Activated CD4-positive, alpha-beta memory T cell treated with anti-CD3 and anti-CD28 coated beads for 36 hours (primary cell): ENCODE data around the gene MYO1G. TPM values are rescaled to one million over a fixed set of nuclear protein-coding genes. Genes with fewer than 3 reads are reported as not detected.
A peak's percentile ranks its signal among the peaks of the same experiment; 100 is the strongest.
"Not testable (repeated sequence)": the region's sequence is repeated elsewhere in the genome, so short reads cannot be mapped to it uniquely, and the experiment has no call there.

Source experiments
- CTCF ChIA-PET: fragments of 350-600 bp; sonication (Branson Sonifier 250); formaldehyde crosslinking; loops from one replicate; lab custom pipeline; 2021; ENCODE audit warnings: antibody characterized with exemption, inconsistent platforms; lab: Charles Lee
- POLR2A ChIA-PET: fragments of 350-600 bp; sonication (Branson Sonifier 250); formaldehyde crosslinking; loops from one replicate; lab custom pipeline; 2021; ENCODE audit warnings: antibody characterized with exemption; lab: Charles Lee
- DNase-seq: peaks from one replicate; pipeline ENCODE4 v3.0.0-alpha.2; 2020
- H3K27ac Mint-ChIP-seq: one replicate; pipeline ENCODE4 v1.8.0; 2021; ENCODE audit warnings: mixed read lengths
- H3K27me3 Mint-ChIP-seq: one replicate; pipeline ENCODE4 v1.8.0; 2021; ENCODE audit warnings: mixed read lengths
- H3K36me3 Mint-ChIP-seq: one replicate; pipeline ENCODE4 v1.8.0; 2021; ENCODE audit warnings: mixed read lengths
- H3K4me1 Mint-ChIP-seq: one replicate; pipeline ENCODE4 v1.8.0; 2021; ENCODE audit warnings: low read depth, mixed read lengths
- H3K4me3 Mint-ChIP-seq: one replicate; pipeline ENCODE4 v1.8.0; 2021; ENCODE audit warnings: mild to moderate bottlenecking, mixed read lengths
- H3K9me3 Mint-ChIP-seq: one replicate; pipeline ENCODE4 v1.8.0; 2021; ENCODE audit warnings: mixed read lengths
- intact Hi-C: fragments of 100-400 bp; cut with micrococcal nuclease; formaldehyde crosslinking; loops from one replicate; pipeline ENCODE4 v1.15.1; 2023
- total RNA-seq, 2 experiments: library from RNA; stranded (reverse); gene quantifications; one replicate each; pipeline ENCODE4 v1.2.3, GENCODE V29; 2021

MYO1G gene
- 100 to 1,000 TPM; 429 to 436 TPM for total RNA-seq

DNA sequence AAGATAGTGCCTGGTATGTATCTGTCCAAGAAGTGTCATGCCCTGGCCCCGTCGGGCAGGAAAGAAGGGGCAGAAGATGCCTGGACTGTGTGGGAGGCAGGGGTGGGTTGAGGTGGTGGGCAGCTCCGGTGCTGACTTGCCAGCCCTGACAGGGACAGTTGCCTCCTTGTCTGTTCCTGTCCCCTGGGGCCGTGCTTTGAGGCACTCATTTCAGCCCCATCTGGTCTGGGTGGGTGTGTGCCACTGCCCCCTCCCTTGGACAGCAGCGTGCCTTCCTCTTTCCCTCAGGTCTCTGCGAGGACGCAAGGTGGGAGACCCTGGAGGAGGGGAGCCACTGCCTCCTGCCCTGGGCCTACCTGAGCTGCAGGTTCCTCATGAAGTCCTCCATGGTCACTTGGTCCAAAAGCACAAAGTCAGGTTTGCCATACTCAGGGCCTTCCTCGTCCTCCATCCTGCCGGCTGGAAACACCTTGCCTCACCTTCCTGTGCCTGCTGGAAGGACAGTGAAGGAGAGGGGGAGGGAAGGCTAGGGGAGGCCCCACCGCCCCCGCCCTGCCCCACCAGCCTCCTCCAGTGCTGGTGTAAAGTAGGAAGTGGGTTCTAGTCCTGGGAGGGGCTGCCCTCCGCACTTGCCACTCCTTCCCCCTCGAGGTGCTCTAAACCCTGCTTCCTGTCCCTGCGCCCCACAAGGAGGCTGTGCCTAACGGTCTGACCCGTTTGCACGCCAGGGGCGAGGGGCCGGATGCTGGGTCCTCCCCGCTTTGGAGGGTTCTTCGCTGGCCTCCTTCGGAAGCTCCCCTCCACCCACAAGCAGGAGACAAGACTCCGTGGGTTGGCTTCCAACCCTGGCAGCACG lies at the start of gene MYO1G:
TSS of gene MYO1G (minus strand) at position 505 of the 856 bp plus-strand sequence. CDS start at position 451, 54 bp downstream.
- intact Hi-C loops = loop anchor here (1.0 to 5.0 kb wide), 5 partner anchors 21 to 361 kb away; partner anchors contain the start of gene PURB
- no peaks in the 10 kb centered on the region for H3K27me3 Mint-ChIP-seq
- peak; percentile 96 for DNase-seq
- H3K9me3 Mint-ChIP-seq = no peaks in the 10 kb centered on the region
- CTCF ChIA-PET = interaction anchor here (0.6 to 5.8 kb wide), 7 partner anchors 13 to 157 kb away, joined by 3 to 46 read pairs (median 4); partner anchors contain the start of gene CCM2
- POLR2A ChIA-PET = interaction anchor here (1.0 to 11.0 kb wide), 17 partner anchors 7 to 180 kb away, joined by 3 to 208 read pairs (median 7); partner anchors contain the start of genes CCM2, H2AZ2, PURB and TBRG4
- H3K27ac Mint-ChIP-seq = peak within 1 kb of the TSS; percentile 100
- H3K36me3 Mint-ChIP-seq = peaks cover 78% of the 10 kb centered on the region
- peak within 1 kb of the TSS; percentile 97 for H3K4me3 Mint-ChIP-seq
- peaks cover 72% of the 10 kb centered on the region for H3K4me1 Mint-ChIP-seq

DNA sequence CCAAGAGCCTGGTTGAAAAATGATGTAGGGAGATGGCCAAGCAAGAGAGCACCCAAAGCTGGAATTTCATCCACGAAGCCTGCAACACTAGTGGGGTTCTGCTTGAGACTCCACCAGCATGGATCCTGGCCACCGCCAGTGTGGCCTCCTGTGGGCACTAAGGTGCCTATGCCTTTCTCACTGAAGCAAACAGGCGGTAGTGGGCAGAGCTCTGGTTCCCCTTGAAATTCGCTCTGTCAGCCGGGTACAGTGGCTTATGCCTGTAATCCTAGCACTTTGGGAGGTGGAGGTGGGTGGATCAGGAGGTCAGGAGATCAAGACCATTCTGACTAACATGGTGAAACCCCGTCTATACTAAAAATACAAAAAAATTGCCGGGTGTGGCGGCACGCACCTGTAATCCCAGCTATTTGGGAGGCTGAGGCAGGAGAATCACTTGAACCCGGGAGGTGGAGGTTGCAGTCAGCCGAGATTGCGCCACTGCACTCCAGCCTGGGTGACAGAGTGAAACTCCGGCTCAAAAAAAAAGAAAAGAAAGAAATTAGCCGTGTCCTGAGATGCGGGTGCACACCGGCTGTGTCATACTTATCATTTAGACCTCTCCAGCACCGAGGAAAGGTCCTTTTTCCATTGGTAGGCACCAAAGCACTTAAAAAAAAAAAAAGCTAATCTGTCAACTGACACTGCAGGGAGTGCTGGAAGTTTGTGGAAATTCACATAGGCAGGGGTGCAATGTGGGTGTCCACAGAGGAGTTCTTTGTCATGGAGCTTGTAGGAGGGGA lies 49.5 kb upstream of the MYO1G start:
- H3K4me1 Mint-ChIP-seq = peaks cover 85% of the 10 kb centered on the region
- H3K4me3 Mint-ChIP-seq = peak overlapping the region; percentile 72
- peak; percentile 45 for DNase-seq
- CTCF ChIA-PET = interaction anchor here (0.7 to 1.7 kb wide), 8 partner anchors 9 to 255 kb away, joined by 3 to 9 read pairs (median 5); no protein-coding TSS in a partner anchor
- intact Hi-C loops = loop anchor here (1.0 to 10.0 kb wide), 3 partner anchors 8 to 394 kb away; no protein-coding TSS in a partner anchor
- no peaks in the 10 kb centered on the region for H3K27me3 Mint-ChIP-seq
- peak overlapping the region; percentile 82 for H3K27ac Mint-ChIP-seq
- H3K36me3 Mint-ChIP-seq = peaks cover 46% of the 10 kb centered on the region
- POLR2A ChIA-PET = interaction anchor here (0.6 to 4.8 kb wide), 8 partner anchors 8 to 114 kb away, joined by 3 to 30 read pairs (median 7); partner anchors contain the start of genes MYO1G and TBRG4
- H3K9me3 Mint-ChIP-seq = peaks cover 8% of the 10 kb centered on the region

DNA sequence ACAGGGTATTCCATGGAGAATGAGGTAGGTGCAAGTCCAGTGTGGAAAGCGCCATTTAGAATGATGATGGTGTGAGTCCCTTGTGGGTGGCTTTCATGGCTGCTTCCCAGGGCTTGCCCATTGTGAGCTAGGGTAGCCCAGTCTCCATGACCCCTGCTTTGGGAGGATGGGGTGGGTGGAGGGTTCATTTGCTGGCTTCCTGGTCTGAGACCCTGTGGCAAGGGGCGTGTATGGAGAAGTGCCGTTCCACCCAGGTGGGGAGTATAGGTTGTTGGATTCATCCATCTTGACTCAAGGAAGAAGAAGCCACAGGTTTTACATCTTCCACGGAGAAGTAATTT lies 48.9 kb upstream of the MYO1G start:
- H3K9me3 Mint-ChIP-seq = peaks cover 8% of the 10 kb centered on the region
- POLR2A ChIA-PET = interaction anchor here (0.8 to 4.8 kb wide), 7 partner anchors 9 to 84 kb away, joined by 3 to 30 read pairs (median 9); partner anchors contain the start of genes MYO1G and TBRG4
- H3K36me3 Mint-ChIP-seq = peaks cover 44% of the 10 kb centered on the region
- intact Hi-C loops = loop anchor here (1.0 to 10.0 kb wide), 6 partner anchors 9 to 393 kb away; no protein-coding TSS in a partner anchor
- DNase-seq = no peak
- H3K27ac Mint-ChIP-seq = peak overlapping the region; percentile 82
- peak overlapping the region; percentile 72 for H3K4me3 Mint-ChIP-seq
- CTCF ChIA-PET = interaction anchor here (0.7 to 1.7 kb wide), 7 partner anchors 9 to 108 kb away, joined by 3 to 9 read pairs (median 5); no protein-coding TSS in a partner anchor
- no peaks in the 10 kb centered on the region for H3K27me3 Mint-ChIP-seq
- peaks cover 83% of the 10 kb centered on the region for H3K4me1 Mint-ChIP-seq

DNA sequence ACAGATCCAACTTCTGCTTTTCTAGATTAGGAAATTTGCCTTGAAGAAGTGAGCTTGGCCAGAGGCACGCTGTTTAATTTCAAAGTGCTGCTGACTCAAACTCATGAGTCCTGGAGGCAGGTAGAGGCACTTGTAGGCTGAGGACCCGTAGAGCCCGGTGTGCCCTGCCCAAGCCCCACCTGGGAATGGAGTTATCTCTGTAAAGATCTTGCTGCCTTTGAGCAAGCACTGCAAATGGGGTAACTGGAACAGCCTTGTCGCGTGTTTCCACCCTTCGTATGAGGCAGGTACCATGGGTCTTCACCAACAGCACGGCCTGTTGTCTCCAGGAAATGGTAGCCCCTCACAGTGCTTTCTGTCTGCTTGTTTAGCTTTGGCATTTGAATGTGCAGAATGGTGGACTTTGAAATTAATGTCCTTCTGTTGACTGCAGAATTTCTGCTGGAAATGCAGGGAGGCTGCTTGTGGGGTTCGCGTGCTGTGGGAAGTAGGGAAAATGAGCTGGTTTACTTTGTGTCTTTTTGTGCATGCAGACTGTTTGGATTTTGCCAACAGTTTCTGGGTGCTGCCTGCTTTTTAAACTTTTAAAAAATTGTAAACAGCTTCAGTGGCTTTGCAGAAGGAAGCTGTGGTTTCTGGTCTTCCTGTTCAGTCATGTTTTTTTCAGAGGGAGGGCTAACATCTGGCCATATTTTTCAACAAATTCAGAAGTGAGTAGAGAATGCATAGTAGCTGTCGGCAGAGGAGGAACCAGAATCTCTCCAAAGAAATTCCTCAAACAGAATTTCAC lies 48.4 kb upstream of the MYO1G start:
- peak; percentile 30 for DNase-seq
- Mint-ChIP-seq H3K36me3 (peaks cover 44% of the 10 kb centered on the region), H3K27ac (peak overlapping the region; percentile 82), H3K9me3 (peaks cover 8% of the 10 kb centered on the region), H3K27me3 (no peaks in the 10 kb centered on the region), H3K4me1 (peaks cover 80% of the 10 kb centered on the region), H3K4me3 (peak overlapping the region; percentile 72)
- POLR2A ChIA-PET = interaction anchor here (0.8 to 4.8 kb wide), 7 partner anchors 10 to 85 kb away, joined by 3 to 30 read pairs (median 9); partner anchors contain the start of genes MYO1G and TBRG4
- intact Hi-C loops = loop anchor here (1.0 to 10.0 kb wide), 5 partner anchors 20 to 392 kb away; no protein-coding TSS in a partner anchor
- CTCF ChIA-PET = interaction anchor here (0.7 to 1.7 kb wide), 7 partner anchors 10 to 109 kb away, joined by 3 to 9 read pairs (median 5); no protein-coding TSS in a partner anchor

DNA sequence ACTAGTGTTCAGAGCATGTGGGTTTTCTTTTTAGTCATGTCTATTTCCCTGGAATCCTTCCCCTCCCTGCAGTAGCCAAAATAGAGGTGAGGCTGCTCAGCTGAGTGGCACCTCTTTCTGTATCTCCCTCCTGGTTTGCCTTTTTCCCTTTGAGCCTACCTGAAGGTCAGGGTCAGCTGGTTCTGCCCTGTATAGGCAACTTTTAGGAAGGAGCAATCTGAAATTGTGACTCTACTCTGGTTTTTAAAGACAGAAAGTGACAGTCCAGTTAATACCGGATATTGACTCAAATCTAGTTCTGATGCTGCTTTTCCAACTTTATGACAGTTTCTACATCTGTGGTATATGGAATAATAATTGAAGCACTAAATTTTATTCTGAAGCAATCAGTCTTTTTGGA lies 47.2 kb upstream of the MYO1G start:
- Mint-ChIP-seq H3K36me3 (peaks cover 47% of the 10 kb centered on the region), H3K9me3 (peaks cover 8% of the 10 kb centered on the region), H3K27ac (peak overlapping the region; percentile 79), H3K4me1 (peaks cover 80% of the 10 kb centered on the region), H3K4me3 (peak overlapping the region; percentile 9), H3K27me3 (no peaks in the 10 kb centered on the region)
- DNase-seq = peak; percentile 25
- intact Hi-C loops = loop anchor here (2.0 to 10.0 kb wide), 3 partner anchors 21 to 391 kb away; no protein-coding TSS in a partner anchor
- ChIA-PET CTCF (interaction anchor here (0.9 kb wide), 1 partner anchor 46 kb away, joined by 4 read pairs; no protein-coding TSS in a partner anchor), POLR2A (interaction anchor here (1.2 to 4.8 kb wide), 2 partner anchors 25 to 52 kb away, joined by 3 to 30 read pairs; no protein-coding TSS in a partner anchor)

DNA sequence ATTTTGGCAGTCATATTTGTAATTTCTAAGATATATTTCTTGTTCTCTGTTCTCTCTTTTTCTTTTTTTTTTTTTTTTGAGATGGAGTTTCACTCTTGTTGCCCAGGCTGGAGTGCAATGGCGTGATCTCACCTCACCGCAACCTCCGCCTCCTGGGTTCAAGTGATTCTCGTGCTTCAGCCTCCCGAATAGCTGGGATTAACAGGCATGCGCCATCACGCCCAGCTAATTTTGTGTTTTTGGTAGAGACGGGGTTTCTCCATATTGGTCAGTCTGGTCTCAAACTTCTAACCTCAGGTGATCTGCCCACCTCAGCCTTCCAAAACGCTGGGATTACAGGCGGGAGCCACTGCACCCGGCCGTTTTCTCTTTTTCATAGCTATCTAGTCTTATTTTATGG lies 46.7 kb upstream of the MYO1G start:
- Mint-ChIP-seq H3K4me1 (peaks cover 84% of the 10 kb centered on the region), H3K27ac (peak overlapping the region; percentile 79), H3K36me3 (peaks cover 47% of the 10 kb centered on the region), H3K4me3 (peak overlapping the region; percentile 9)
- not testable (repeated sequence) for H3K9me3 Mint-ChIP-seq, H3K27me3 Mint-ChIP-seq, DNase-seq
- intact Hi-C loops = loop anchor here (5.0 to 10.0 kb wide), 2 partner anchors 143 to 391 kb away; no protein-coding TSS in a partner anchor
- ChIA-PET CTCF (interaction anchor here (0.9 kb wide), 1 partner anchor 45 kb away, joined by 4 read pairs; no protein-coding TSS in a partner anchor), POLR2A (interaction anchor here (1.2 to 4.8 kb wide), 2 partner anchors 24 to 52 kb away, joined by 3 to 30 read pairs; no protein-coding TSS in a partner anchor)

DNA sequence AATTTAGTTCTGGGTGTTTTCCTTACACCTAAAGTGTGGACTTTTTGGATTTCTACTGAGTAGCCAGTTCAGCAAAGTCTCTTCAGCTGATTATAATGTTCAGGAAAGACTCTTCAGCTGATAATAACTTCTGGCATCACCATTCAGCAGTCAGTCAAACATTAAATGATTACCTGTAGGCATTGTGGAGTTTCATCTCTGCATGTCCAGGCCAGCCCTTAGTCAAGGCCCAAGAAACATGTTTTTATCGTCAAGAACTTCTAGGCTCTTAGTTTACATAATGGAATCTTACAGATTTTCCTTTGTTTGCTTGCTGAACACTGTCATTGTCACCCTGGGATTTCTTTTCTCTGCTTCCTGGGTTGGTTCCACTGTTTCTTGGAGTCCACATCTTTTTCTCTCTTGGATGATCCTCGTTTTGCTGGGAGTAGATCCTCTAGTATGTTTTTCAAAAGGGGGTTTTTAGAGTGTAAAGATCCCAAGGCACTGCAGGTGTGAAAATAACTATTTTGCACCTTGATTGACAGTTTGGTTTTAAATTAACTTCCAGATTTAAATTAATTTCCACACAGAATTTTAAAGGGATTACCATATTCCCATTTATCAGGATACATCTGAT lies 45.4 kb upstream of the MYO1G start:
- DNase-seq = no peak
- ChIA-PET POLR2A (interaction anchor here (1.0 to 1.1 kb wide), 3 partner anchors 12 to 32 kb away, joined by 3 to 4 read pairs (median 3); no protein-coding TSS in a partner anchor), CTCF (interaction anchor here (0.6 to 2.0 kb wide), 2 partner anchors 23 to 112 kb away, joined by 3 to 7 read pairs; no protein-coding TSS in a partner anchor)
- intact Hi-C loops = loop anchor here (10.0 kb wide), 1 partner anchor 389 kb away; no protein-coding TSS in a partner anchor
- peaks cover 77% of the 10 kb centered on the region for H3K4me1 Mint-ChIP-seq
- H3K27ac Mint-ChIP-seq = peak overlapping the region; percentile 2
- H3K9me3 Mint-ChIP-seq = peaks cover 8% of the 10 kb centered on the region
- no peak overlapping the region for H3K4me3 Mint-ChIP-seq
- no peaks in the 10 kb centered on the region for H3K27me3 Mint-ChIP-seq
- H3K36me3 Mint-ChIP-seq = peaks cover 42% of the 10 kb centered on the region

DNA sequence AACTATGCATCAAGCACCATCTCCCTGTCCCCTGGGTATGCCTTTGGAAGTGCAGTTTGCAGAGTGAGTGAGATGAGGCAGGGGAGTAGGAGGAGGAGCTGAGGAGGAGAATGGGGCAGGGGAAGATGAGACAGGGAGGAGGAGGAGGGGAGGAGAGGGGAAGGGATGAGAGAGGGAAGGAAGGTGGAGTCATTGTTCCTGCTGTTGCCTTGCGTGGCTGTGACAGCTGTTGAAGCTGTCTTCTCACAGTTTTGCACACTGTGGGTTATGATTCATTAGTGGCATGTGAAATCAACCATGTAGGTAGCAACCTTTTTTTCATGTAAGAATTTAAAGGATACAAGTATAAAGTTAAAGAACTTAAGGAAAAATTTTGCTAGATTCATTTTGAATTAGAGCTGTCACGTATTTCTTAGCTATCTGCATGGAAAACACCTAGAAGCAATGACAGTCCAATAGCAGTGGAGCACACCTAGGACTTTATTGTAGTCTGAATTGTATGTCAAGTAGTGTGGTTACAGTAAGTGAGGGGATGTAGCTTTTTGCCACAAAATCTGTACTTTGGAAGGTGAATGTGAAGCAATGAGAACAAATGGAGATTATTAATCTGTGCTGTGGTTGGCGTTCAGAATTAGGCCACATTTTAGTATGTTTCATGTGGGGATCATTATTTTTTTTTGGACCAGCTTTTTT lies 42.9 kb upstream of the MYO1G start:
- ChIA-PET CTCF (interaction anchor here (0.6 to 1.9 kb wide), 5 partner anchors 20 to 1567 kb away, joined by 3 to 9 read pairs (median 4); no protein-coding TSS in a partner anchor), POLR2A (interaction anchor here (0.9 to 1.0 kb wide), 2 partner anchors 20 to 43 kb away, joined by 3 read pairs; partner anchors contain the start of gene MYO1G)
- Mint-ChIP-seq H3K4me3 (no peak overlapping the region), H3K9me3 (peaks cover 8% of the 10 kb centered on the region), H3K36me3 (peaks cover 20% of the 10 kb centered on the region), H3K27me3 (no peaks in the 10 kb centered on the region), H3K4me1 (peaks cover 52% of the 10 kb centered on the region), H3K27ac (peak overlapping the region; percentile 72)
- DNase-seq = peak; percentile 44
- intact Hi-C loops = loop anchor here (10.0 kb wide), 1 partner anchor 387 kb away; no protein-coding TSS in a partner anchor

DNA sequence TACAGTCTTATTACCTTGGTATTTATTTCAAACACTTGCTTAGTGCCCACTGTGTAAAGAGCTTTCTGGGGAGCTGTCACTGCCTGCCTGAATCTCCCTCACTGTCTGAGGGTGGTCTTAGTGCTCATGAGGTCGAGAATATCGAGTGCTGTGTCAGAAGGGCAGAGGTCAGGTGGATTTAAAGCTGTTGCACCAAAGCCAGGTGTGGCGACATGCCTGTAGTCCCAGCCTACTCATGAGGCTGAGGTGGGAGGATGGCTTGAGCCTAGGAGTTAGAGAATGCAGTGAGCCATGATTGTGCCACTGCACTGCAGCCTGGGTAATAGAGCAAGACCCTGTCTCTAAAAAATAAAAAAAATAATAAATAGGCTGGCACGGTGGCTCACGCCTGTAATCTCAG lies 42.1 kb upstream of the MYO1G start:
- Mint-ChIP-seq H3K4me3 (no peak overlapping the region), H3K27me3 (no peaks in the 10 kb centered on the region), H3K27ac (no peak overlapping the region), H3K4me1 (peaks cover 46% of the 10 kb centered on the region), H3K9me3 (peaks cover 8% of the 10 kb centered on the region), H3K36me3 (peaks cover 21% of the 10 kb centered on the region)
- CTCF ChIA-PET = interaction anchor here (0.6 to 1.4 kb wide), 2 partner anchors 20 to 1566 kb away, joined by 4 read pairs; no protein-coding TSS in a partner anchor
- POLR2A ChIA-PET = interaction anchor here (0.6 to 1.0 kb wide), 3 partner anchors 15 to 42 kb away, joined by 3 read pairs; partner anchors contain the start of gene MYO1G
- no peak for DNase-seq
- intact Hi-C loops = loop anchor here (10.0 kb wide), 1 partner anchor 386 kb away; no protein-coding TSS in a partner anchor
